Measurements from ENCODE around the gene ZNF444. TPM values are rescaled to one million over a fixed set of nuclear protein-coding genes. Genes with fewer than 3 reads are reported as not detected.

Gene ZNF444
- total RNA-seq, 2 experiments from 2014 or later: 22.0 to 25.3 TPM

DNA sequence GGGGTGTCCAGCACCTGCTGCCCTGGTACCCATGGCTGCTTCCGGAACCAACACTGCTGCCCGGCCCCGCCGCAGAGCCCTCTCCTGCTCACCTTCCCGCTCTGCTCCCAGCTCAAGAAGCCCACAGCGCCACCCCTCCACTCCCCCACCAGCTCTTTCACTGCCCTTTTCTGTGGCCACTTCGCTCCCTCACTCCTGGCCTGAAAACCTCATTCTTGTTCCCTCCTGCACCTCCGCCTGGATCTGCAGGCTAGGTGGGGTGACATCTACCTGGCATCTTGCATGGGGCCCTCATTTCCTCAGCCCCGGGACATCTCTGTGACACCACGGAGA is 26.3 kb upstream of the ZNF444 start:
- peaks cover 91% of the 10 kb centered on the region for H3K79me2 ChIP-seq (ENCODE audit: insufficient read depth, low read depth, low read length)
- peaks cover 10% of the 10 kb centered on the region; the same call in 1 of the 2 replicates for H3K36me3 ChIP-seq (ENCODE audit: insufficient read depth, low read length)
- no peak overlapping the region for H3K4me2 ChIP-seq (ENCODE audit: low read length)
- H3K27ac ChIP-seq (ENCODE audit: low read depth, low read length, poor library complexity, severe bottlenecking): no peak overlapping the region
- no peak overlapping the region for H2AFZ ChIP-seq (ENCODE audit: low read length)
- H3K4me1 ChIP-seq (ENCODE audit: insufficient read depth, low read length, poor library complexity, severe bottlenecking): peaks cover 50% of the 10 kb centered on the region
- H4K20me1 ChIP-seq (ENCODE audit: insufficient read depth, low read length): peaks cover 13% of the 10 kb centered on the region; the same call in 1 of the 2 replicates
- POLR2A ChIA-PET: no interaction called here
- intact Hi-C loops (cut with micrococcal nuclease; ENCODE audit: unreplicated experiment): no loop called here
- no TSS peak for BruUV-seq (replicated peaks)
- no peak for DNase-seq (ENCODE audit: low spot score)
- CTCF ChIA-PET (ENCODE audit: unreplicated experiment): no interaction called here
- no peak overlapping the region for H3K4me3 ChIP-seq (ENCODE audit: low read depth, low read length, poor library complexity, severe bottlenecking)
- no peaks in the 10 kb centered on the region for H3K9me2 ChIP-seq (ENCODE audit: insufficient read depth, low read length)
- TF ChIP-seq EZH2phosphoT487 (IDR thresholded peaks at IDR 0.05; ENCODE audit: borderline replicate concordance, low read depth, low read length) (no peak), CTCF (conservative IDR thresholded peaks at IDR 0.05; ENCODE audit: low read length) (no peak)
- no peaks in the 10 kb centered on the region for H3K9me3 ChIP-seq (ENCODE audit: low read length)

- no peak overlapping the region for H3K4me2 ChIP-seq (ENCODE audit: low read length)
- no peaks in the 10 kb centered on the region for H3K9me2 ChIP-seq (ENCODE audit: insufficient read depth, low read length)
- H4K20me1 ChIP-seq (ENCODE audit: insufficient read depth, low read length): peaks cover 13% of the 10 kb centered on the region; the same call in 1 of the 2 replicates
- no peak overlapping the region for H3K4me3 ChIP-seq (ENCODE audit: low read depth, low read length, poor library complexity, severe bottlenecking)
- no peaks in the 10 kb centered on the region for H3K9me3 ChIP-seq (ENCODE audit: low read length)
- DNase-seq (ENCODE audit: low spot score): no peak
- H3K27ac ChIP-seq (ENCODE audit: low read depth, low read length, poor library complexity, severe bottlenecking): no peak overlapping the region
- H3K4me1 ChIP-seq (ENCODE audit: insufficient read depth, low read length, poor library complexity, severe bottlenecking): peaks cover 49% of the 10 kb centered on the region
- no TSS peak for BruUV-seq (replicated peaks)
- ChIA-PET CTCF (ENCODE audit: unreplicated experiment) (no interaction called here), POLR2A (no interaction called here)
- intact Hi-C loops (cut with micrococcal nuclease; ENCODE audit: unreplicated experiment): no loop called here
- TF ChIP-seq CTCF (conservative IDR thresholded peaks at IDR 0.05; ENCODE audit: low read length) (no peak), EZH2phosphoT487 (IDR thresholded peaks at IDR 0.05; ENCODE audit: borderline replicate concordance, low read depth, low read length) (no peak)
- peaks cover 91% of the 10 kb centered on the region for H3K79me2 ChIP-seq (ENCODE audit: insufficient read depth, low read depth, low read length)
- H2AFZ ChIP-seq (ENCODE audit: low read length): no peak overlapping the region
- H3K36me3 ChIP-seq (ENCODE audit: insufficient read depth, low read length): peaks cover 10% of the 10 kb centered on the region; the same call in 1 of the 2 replicates
Measured at GRCh38 chr19:56115490-56115889, 25.6 kb upstream of the ZNF444 start.

DNA sequence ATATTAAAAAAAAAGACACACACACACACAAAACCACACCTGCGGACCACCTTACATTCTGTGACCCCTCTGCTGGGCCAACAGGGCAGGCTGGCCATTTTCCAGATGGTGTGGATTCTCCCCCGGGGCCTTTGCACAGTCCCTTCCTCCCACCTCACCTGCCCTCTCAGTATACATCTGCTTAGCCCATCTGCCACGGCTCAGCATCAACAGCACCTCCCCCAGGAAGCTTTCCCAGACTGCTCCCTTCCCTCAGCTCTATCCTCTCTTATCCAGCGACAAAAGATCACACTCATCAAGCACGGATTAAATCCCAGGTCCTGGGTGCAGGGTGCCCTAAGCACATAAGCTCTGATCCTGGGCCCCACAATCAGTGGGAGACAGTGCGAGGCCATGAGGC is 24.5 kb upstream of the ZNF444 start:
- BruUV-seq (replicated peaks): no TSS peak
- no peak for DNase-seq (ENCODE audit: low spot score)
- ChIA-PET POLR2A (no interaction called here), CTCF (ENCODE audit: unreplicated experiment) (no interaction called here)
- TF ChIP-seq CTCF (conservative IDR thresholded peaks at IDR 0.05; ENCODE audit: low read length) (no peak), EZH2phosphoT487 (IDR thresholded peaks at IDR 0.05; ENCODE audit: borderline replicate concordance, low read depth, low read length) (no peak)
- intact Hi-C loops (cut with micrococcal nuclease; ENCODE audit: unreplicated experiment): no loop called here
- H3K9me3 ChIP-seq (ENCODE audit: low read length): no peaks in the 10 kb centered on the region
- H3K4me1 ChIP-seq (ENCODE audit: insufficient read depth, low read length, poor library complexity, severe bottlenecking): peaks cover 39% of the 10 kb centered on the region
- no peak overlapping the region for H3K4me3 ChIP-seq (ENCODE audit: low read depth, low read length, poor library complexity, severe bottlenecking)
- peaks cover 81% of the 10 kb centered on the region for H3K79me2 ChIP-seq (ENCODE audit: insufficient read depth, low read depth, low read length)
- H4K20me1 ChIP-seq (ENCODE audit: insufficient read depth, low read length): 0 out of 2 replicates have a peak, but pooled peaks cover 7% of the 10 kb centered on the region
- H2AFZ ChIP-seq (ENCODE audit: low read length): no peak overlapping the region
- no peak overlapping the region for H3K4me2 ChIP-seq (ENCODE audit: low read length)
- H3K27ac ChIP-seq (ENCODE audit: low read depth, low read length, poor library complexity, severe bottlenecking): no peak overlapping the region
- peaks cover 4% of the 10 kb centered on the region; the same call in 1 of the 2 replicates for H3K36me3 ChIP-seq (ENCODE audit: insufficient read depth, low read length)
- no peaks in the 10 kb centered on the region for H3K9me2 ChIP-seq (ENCODE audit: insufficient read depth, low read length)
